Spinal cord (tissue), 10 donors: ENCODE data around the gene SPSB2. TPM values are rescaled to one million over a fixed set of nuclear protein-coding genes. Genes with fewer than 3 reads are reported as not detected.
A peak's percentile ranks its signal among the peaks of the same experiment; 100 is the strongest.
"Not testable (repeated sequence)": the region's sequence is repeated elsewhere in the genome, so short reads cannot be mapped to it uniquely, and the experiment has no call there.

Source experiments
- DNase-seq, 6 donors: peaks; one replicate each; pipeline versions ENCODE4 v3.0.0 to v3.0.0-alpha.2; 2013 to 2015; ENCODE audit warnings: low spot score in 6 of 6, low read depth in 4 of 6
- H3K27ac ChIP-seq: one replicate; pipeline ENCODE4 v1.5.1; 2013; ENCODE audit warnings: low read depth, low read length, control low read depth
- H3K27me3 ChIP-seq: one replicate; pipeline ENCODE4 v1.6.1; 2013; ENCODE audit warnings: low read length; ENCODE audit not compliant: control insufficient read depth, insufficient read depth
- H3K36me3 ChIP-seq: one replicate; pipeline ENCODE4 v1.6.1; 2013; ENCODE audit warnings: low read length; ENCODE audit not compliant: control insufficient read depth, insufficient read depth
- H3K4me1 ChIP-seq: one replicate; pipeline ENCODE4 v1.6.1; 2013; ENCODE audit warnings: low read length; ENCODE audit not compliant: control insufficient read depth, insufficient read depth
- H3K4me3 ChIP-seq: one replicate; pipeline ENCODE4 v1.5.1; 2013; ENCODE audit warnings: low read depth, low read length, control low read depth
- H3K9me3 ChIP-seq: one replicate; pipeline ENCODE4 v1.6.1; 2013; ENCODE audit warnings: low read length; ENCODE audit not compliant: control insufficient read depth, insufficient read depth
- WGBS: methylation state at CpG from one replicate; pipeline ENCODE4 v1.1.5; 2013; ENCODE audit warnings: missing lambda C conversion rate; ENCODE audit not compliant: insufficient coverage; 5-methylcytosine and 5-hydroxymethylcytosine counted together
- polyA plus RNA-seq, 2 donors: library from polyadenylated mRNA; unstranded; fragments of 120-200 nt; gene quantifications; one replicate each; pipeline ENCODE4 v1.2.1, GENCODE V29; 2013; ENCODE audit not compliant: insufficient read length in 2 of 2
- total RNA-seq, 2 donors: library from RNA; depleted of rRNA in 1 of 2; stranded (reverse); fragments of 120-200 nt in 1 of 2; fragments of >200 nt in 1 of 2; gene quantifications; one replicate each; pipeline versions ENCODE4 v1.2.3 to v1.2.4, GENCODE V29; 2013 to 2014
- donor health status: healthy.

The SPSB2 gene
- total and polyA plus RNA-seq, 4 donors, result 3.5 to 10.0 (median 5.5) TPM

GRCh38 chr12:6866163-6866919 lies 6.8 kb downstream of the SPSB2 start:
- no peak for DNase-seq
- no peaks in the 10 kb centered on the region for H3K27me3 ChIP-seq
- WGBS, result 76% methylated on average over 6 of the region's 19 CpGs
- H3K4me1 ChIP-seq, result peaks cover 25% of the 10 kb centered on the region
- H3K36me3 ChIP-seq, result peaks cover 71% of the 10 kb centered on the region
- H3K9me3 ChIP-seq, result no peaks in the 10 kb centered on the region
- H3K4me3 ChIP-seq, result no peak overlapping the region
- H3K27ac ChIP-seq, result peak overlapping the region; percentile 86

GRCh38 chr12:6865307-6865706 lies 7.8 kb downstream of the SPSB2 start:
- not testable (repeated sequence) for H3K9me3 ChIP-seq, H3K27me3 ChIP-seq, H3K27ac ChIP-seq, DNase-seq, H3K4me3 ChIP-seq
- H3K4me1 ChIP-seq, result peaks cover 25% of the 10 kb centered on the region
- H3K36me3 ChIP-seq, result peaks cover 71% of the 10 kb centered on the region
- WGBS, result 100% methylated on average over 2 of the region's 5 CpGs

GRCh38 chr12:6863586-6864321 lies 9.3 kb downstream of the SPSB2 start:
- no peaks in the 10 kb centered on the region for H3K9me3 ChIP-seq
- WGBS, result 91% methylated on average over 11 of the region's 16 CpGs
- no peak overlapping the region for H3K4me3 ChIP-seq
- H3K4me1 ChIP-seq, result peaks cover 13% of the 10 kb centered on the region
- H3K27ac ChIP-seq, result no peak overlapping the region
- H3K36me3 ChIP-seq, result peaks cover 75% of the 10 kb centered on the region
- no peaks in the 10 kb centered on the region for H3K27me3 ChIP-seq
- DNase-seq, result no peak

GRCh38 chr12:6863033-6863432 lies 10.1 kb downstream of the SPSB2 start:
- H3K36me3 ChIP-seq, result peaks cover 82% of the 10 kb centered on the region
- H3K27me3 ChIP-seq, result no peaks in the 10 kb centered on the region
- H3K4me1 ChIP-seq, result peaks cover 6% of the 10 kb centered on the region
- no peak overlapping the region for H3K4me3 ChIP-seq
- 87% methylated on average over 10 of the region's 11 CpGs for WGBS
- no peaks in the 10 kb centered on the region for H3K9me3 ChIP-seq
- no peak overlapping the region for H3K27ac ChIP-seq
- DNase-seq, result no peak

GRCh38 chr12:6861391-6861790 lies 11.7 kb downstream of the SPSB2 start:
- H3K27me3 ChIP-seq, result no peaks in the 10 kb centered on the region
- peaks cover 94% of the 10 kb centered on the region for H3K36me3 ChIP-seq
- H3K4me3 ChIP-seq, result no peak overlapping the region
- no peaks in the 10 kb centered on the region for H3K4me1 ChIP-seq
- 96% methylated on average over 8 of the region's 9 CpGs for WGBS
- H3K9me3 ChIP-seq, result no peaks in the 10 kb centered on the region
- DNase-seq, result no peak
- H3K27ac ChIP-seq, result no peak overlapping the region

GRCh38 chr12:6860942-6861341 lies 12.2 kb downstream of the SPSB2 start:
- H3K36me3 ChIP-seq, result peaks cover 94% of the 10 kb centered on the region
- no peak overlapping the region for H3K4me3 ChIP-seq
- no peak for DNase-seq
- H3K9me3 ChIP-seq, result no peaks in the 10 kb centered on the region
- no peak overlapping the region for H3K27ac ChIP-seq
- no peaks in the 10 kb centered on the region for H3K4me1 ChIP-seq
- WGBS, result 97% methylated on average over 7 of the region's 7 CpGs
- H3K27me3 ChIP-seq, result no peaks in the 10 kb centered on the region

GRCh38 chr12:6860116-6860515 lies 13.0 kb downstream of the SPSB2 start:
- 94% methylated on average over 8 of the region's 9 CpGs for WGBS
- no peak overlapping the region for H3K4me3 ChIP-seq
- H3K4me1 ChIP-seq, result no peaks in the 10 kb centered on the region
- H3K36me3 ChIP-seq, result peaks cover 94% of the 10 kb centered on the region
- H3K27ac ChIP-seq, result no peak overlapping the region
- no peaks in the 10 kb centered on the region for H3K27me3 ChIP-seq
- no peak for DNase-seq
- H3K9me3 ChIP-seq, result no peaks in the 10 kb centered on the region

GRCh38 chr12:6858799-6859198 lies 14.3 kb downstream of the SPSB2 start:
- no peak overlapping the region for H3K27ac ChIP-seq
- H3K4me1 ChIP-seq, result peaks cover 6% of the 10 kb centered on the region
- H3K4me3 ChIP-seq, result no peak overlapping the region
- DNase-seq, result no peak
- H3K27me3 ChIP-seq, result no peaks in the 10 kb centered on the region
- no CpG with 5 or more reads among the region's 2 CpGs for WGBS
- no peaks in the 10 kb centered on the region for H3K9me3 ChIP-seq
- H3K36me3 ChIP-seq, result peaks cover 81% of the 10 kb centered on the region

GRCh38 chr12:6855322-6855721 lies 17.8 kb downstream of the SPSB2 start:
- Histone ChIP-seq H3K27me3 (no peaks in the 10 kb centered on the region), H3K4me1 (peaks cover 24% of the 10 kb centered on the region), H3K27ac (no peak overlapping the region), H3K4me3 (no peak overlapping the region), H3K9me3 (no peaks in the 10 kb centered on the region), H3K36me3 (peaks cover 53% of the 10 kb centered on the region)
- 93% methylated on average over 14 of the region's 14 CpGs for WGBS
- no peak for DNase-seq

- 84% methylated on average over 6 of the region's 6 CpGs for WGBS
- Histone ChIP-seq H3K9me3 (no peaks in the 10 kb centered on the region), H3K36me3 (peaks cover 52% of the 10 kb centered on the region), H3K4me3 (no peak overlapping the region), H3K4me1 (peaks cover 30% of the 10 kb centered on the region), H3K27ac (no peak overlapping the region), H3K27me3 (no peaks in the 10 kb centered on the region)
- no peak for DNase-seq
Observed at GRCh38 chr12:6854036-6854435, 19.1 kb downstream of the SPSB2 start.
